ENCODE data around the gene TUBA8.

DNA sequence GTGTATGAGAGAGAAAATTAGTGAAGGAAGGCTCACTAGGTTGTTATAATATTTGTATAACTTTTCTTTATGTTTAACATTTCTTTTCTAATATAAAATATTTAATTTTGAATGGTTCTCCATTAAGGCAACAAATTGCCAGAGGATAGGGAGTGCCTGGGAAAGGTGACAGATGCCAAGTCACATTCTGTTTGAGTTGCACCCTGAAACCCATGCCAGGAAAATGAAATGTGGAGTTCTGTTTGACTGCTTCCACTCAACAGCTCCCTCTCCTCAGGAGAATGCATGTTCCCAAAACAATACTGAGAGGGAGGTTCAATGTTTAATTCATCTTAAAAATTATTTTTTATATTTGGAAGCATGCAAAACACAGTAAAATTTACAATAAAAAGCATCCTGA lies 33.5 kb downstream of the TUBA8 start:
- TF ChIP-seq, protein P1, sequence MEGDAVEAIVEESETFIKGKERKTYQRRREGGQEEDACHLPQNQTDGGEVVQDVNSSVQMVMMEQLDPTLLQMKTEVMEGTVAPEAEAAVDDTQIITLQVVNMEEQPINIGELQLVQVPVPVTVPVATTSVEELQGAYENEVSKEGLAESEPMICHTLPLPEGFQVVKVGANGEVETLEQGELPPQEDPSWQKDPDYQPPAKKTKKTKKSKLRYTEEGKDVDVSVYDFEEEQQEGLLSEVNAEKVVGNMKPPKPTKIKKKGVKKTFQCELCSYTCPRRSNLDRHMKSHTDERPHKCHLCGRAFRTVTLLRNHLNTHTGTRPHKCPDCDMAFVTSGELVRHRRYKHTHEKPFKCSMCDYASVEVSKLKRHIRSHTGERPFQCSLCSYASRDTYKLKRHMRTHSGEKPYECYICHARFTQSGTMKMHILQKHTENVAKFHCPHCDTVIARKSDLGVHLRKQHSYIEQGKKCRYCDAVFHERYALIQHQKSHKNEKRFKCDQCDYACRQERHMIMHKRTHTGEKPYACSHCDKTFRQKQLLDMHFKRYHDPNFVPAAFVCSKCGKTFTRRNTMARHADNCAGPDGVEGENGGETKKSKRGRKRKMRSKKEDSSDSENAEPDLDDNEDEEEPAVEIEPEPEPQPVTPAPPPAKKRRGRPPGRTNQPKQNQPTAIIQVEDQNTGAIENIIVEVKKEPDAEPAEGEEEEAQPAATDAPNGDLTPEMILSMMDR (conservative IDR thresholded peaks at IDR 0.05; ENCODE audit: low read depth, low read length): no peak
- TF ChIP-seq EZH2 (IDR thresholded peaks at IDR 0.05; ENCODE audit: low read length, unreplicated experiment): no peak
- no peak for TF ChIP-seq EZH2phosphoT487 (IDR thresholded peaks at IDR 0.05; ENCODE audit: borderline replicate concordance, low read length)
